T1000 (cell line): ENCODE results near the gene MTUS2.

Source experiments
- DNase-seq: peaks from one replicate; lab custom pipeline; 2025; ENCODE audit warnings: mixed read lengths; lab: John Stamatoyannopoulos, UW

MTUS2 gene

DNA sequence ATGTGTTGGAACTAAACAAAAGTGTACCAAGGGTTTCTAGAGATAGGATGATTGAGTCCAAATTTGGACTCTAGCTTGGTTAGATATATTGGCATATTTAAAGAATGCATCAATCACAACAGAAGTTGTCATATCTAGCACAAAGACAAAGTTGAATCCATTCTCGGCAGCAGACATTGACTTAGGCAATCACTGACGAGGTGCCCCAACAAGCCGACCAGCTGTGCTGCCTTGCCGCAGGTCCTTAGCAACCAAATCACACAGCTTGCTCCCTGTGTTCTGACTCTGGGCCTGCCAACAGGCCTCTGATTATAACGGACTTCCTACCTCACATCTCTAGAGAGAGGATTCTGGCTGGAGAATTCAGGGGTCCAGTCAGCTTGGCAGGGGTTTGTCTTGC, 208.7 kb downstream of the MTUS2 start:
- DNase-seq, result no peak

DNA sequence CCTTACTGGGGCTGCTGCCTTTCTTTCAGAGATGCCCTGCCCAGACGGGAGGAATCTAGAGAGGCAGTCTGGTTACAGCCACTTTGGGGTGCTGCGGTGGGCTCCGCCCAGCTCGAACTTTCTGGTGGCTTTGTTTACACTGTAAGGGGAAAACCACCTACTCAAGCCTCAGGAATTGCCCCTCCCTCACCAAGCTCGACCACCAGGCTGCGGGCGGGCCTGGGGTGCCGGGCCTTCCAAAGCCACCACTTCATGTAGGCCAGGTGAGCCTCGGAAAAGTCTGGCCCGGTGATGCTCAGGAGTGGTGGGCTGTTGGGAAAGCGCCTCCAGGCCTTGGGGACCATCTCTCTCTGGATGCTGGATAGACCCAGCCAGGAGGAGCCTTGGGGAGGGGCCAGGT, 218.6 kb downstream of the MTUS2 start:
- no peak for DNase-seq

DNA sequence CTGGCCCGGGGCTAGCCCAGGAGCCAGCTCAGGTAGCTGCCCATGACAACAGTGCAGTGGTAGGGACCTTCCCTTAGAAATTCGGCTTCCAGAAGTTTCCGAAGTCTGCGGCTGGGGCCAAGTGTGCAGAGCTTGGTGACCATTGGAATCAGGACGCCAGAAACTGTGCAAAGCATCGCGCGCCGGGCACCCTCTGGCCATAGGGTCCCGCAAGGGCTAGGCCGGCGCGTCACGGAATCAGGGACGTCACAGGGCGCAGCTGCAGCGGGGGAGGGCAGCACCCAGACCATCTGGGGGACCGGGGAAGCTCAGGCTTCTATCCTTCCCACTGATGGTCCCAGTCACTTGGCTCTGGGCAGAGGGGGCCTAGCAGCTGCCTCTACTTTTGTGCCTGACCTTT, 219.1 kb downstream of the MTUS2 start:
- DNase-seq, result no peak

- no peak for DNase-seq
Observed at GRCh38 chr13:29046588-29046987, 226.4 kb downstream of the MTUS2 start.

DNA sequence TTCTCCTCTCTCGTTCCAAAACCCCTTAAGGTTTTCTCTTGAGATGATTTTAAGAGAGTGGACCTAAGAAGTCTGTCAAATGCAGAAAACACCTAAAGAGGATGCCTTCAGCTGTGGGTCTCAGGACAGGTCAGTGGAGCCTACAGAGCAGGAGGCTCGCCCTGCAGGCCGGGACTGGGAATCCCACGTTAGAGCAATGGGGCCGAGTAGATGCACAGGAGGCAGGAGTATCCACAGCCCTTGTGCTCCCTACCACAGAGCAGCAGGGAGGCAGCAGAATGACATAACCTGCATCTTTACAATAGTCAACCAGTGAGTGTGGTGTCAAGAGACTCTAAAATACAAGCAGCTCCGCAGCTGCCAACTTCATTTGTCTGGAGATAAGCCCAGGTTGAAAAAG, 229.4 kb downstream of the MTUS2 start:
- DNase-seq, result no peak

DNA sequence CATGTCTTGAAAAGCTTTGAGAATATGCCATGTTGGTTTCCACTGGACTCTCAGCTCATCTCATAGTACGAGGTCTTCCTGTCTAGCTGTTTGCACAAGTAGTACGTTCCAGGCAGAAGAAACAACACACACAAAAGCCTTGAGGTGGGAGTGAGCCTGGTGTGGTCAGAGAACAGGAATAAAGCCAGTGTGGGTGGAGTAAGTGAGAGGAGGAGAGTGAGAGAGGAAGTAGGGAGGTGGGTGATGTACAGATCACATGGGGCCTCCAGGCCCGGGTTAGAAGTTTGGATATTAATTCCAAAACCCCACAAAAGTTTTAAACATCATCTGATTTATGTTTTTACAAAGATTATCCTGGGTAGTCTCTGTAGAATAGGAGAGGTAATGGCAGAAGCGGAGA, 230.6 kb downstream of the MTUS2 start:
- DNase-seq, result no peak

DNA sequence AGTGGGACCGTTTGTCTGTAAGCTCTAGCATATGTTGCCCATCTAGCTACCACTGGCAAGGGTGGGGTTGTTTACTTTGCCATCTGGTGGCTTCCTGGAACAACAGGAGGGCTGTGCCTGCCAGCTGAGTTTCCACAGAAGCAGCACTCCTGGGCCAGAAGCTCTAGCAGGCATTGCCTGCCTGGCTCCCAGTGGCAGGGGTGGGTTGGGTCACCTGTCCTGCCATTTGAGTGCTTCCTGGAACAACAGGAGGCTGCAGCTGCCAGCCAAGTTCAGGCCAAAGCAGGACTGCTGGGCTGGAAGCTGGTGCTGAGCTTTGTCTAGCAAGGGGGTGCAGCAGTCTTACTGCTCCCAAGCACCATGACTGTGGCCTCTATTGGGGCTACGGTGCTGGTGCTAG, 239.7 kb downstream of the MTUS2 start:
- DNase-seq, result no peak

DNA sequence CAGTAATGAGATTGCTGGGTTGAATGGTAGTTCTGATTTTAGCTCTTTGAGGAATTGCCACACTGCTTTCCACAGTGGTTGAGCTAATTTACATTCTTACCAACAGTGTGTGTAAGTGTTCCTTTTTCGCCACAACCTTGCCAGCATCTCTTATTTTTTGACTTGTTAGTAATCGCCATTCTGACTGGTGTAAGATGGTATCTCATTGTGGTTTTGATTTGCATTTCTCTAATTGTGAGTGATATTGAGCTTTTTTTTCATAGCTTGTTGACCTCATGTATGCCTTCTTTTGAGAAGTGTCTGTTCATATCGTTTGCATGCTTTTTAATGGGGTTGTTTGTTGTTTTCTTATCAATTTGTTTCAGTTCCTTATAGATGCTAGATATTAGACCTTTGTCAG, 245.0 kb downstream of the MTUS2 start:
- no peak for DNase-seq

DNA sequence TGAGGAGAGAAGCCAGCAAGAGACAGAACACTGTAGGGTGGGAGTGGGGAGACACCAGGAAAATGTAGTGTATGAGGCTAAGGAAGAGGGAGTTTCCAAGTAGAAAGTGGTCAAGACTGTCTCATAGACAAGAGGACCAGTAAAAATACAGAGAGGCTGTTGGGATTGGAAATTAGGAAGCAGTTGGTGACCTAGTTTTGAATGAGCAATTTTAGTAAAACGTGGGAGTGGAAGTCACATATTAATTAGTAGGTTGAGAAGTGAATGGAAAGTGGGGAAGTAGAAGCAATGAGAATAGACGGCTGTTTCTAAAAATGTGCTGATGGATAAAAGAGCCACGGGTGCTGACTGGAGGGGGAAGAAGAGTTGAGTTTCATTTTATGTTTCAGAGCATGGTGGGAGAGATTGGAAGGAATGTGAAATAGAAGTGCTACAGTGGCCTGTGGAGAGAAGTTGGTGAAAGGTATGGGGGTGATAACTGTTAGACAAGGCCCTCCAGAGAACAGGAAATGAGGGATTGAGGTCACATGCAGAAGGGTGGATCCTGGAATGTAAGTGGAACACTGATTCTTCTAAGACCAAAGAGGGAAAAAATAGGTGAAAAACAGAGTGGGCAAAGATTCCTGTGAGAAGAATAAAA, 247.3 kb downstream of the MTUS2 start:
- DNase-seq, result no peak

DNA sequence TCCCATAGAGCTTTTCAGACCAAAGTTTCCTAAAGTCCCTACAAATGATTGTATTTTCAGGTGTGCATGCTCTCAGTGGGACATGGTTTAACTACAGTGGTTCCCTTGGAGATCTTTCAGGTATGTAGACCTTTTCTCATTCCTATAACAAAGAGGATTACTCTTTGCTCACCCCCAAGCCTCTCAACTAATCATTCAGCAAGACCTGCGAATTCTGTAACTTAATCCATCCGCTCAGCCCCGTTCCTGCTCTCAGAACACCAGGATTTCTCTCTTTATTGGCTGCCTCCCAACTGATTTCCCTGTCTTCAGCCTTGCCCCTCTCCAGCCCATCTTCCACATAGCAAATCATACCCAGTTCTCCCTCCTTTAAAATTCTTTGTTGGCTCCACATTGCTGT, 253.6 kb downstream of the MTUS2 start:
- no peak for DNase-seq

DNA sequence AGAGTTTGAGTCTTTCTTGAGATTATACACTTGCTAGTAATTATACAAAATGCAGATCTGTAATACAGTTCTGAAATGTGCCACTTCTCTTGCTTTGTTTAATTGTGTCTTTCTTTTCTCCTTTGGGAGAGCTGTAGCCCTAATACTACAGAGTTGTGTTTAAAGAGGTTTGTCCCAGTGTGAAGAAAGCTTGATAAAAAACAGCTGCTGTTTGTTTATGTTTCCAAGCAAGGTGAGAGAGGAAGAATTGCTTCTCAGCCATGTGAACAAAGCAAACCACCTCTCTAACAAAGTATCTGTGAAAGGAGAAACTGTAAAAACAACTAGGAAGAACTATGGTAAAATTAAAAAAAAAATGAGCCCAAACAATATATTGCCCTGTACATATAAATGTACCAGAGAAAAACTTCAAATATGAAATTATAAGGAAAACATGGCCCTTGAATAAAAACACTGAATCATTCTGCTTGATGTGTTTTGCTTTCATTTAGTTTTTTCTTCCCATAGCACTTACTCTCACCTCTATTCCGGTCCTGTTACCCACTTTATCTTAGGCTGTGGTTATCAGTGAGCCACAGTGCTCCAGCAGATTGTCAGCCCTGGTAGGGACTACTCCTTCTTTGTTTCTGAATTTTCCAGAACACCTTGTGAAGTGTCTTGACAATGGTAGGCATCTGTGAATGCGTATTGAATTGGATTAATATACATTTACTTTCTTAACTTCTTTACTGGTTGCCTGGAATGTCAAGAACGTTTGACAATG, 257.1 kb downstream of the MTUS2 start:
- no peak for DNase-seq

- DNase-seq, result no peak
Observed at GRCh38 chr13:29081036-29081435, 260.9 kb downstream of the MTUS2 start.

GRCh38 chr13:29081697-29082440, 261.7 kb downstream of the MTUS2 start:
- DNase-seq, result no peak

DNA sequence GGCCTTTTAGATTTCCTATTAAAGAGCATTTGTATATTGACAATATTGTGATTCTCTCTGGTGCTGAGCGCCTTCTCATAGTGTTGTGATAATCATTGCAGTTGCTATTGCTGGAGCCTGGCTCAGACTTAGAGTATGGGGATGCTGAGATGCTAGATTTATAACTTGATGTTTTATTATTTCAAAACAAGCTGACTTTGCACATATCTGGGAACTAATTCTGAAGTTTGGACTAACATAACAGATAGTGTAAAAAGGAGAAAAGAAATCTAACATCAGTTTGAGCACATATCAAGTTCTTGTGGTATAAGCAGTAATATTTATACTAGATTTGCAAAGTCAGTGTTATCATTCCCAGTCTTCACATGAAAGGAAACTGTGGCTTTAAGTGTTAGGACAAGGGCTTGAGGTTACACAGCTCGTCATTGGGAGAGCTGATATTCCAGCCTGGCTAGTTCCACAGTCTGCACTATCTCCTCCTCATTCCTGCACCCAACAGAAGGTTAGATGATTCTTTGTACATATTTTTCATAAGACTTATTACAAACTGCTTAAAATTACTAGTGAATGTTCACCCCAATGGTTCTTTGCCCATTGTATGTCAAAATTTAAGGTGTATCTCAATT, 279.8 kb downstream of the MTUS2 start:
- no peak for DNase-seq

GRCh38 chr13:29100758-29101157, 280.6 kb downstream of the MTUS2 start:
- no peak for DNase-seq

- no peak for DNase-seq
Observed at GRCh38 chr13:29101409-29101808, 281.3 kb downstream of the MTUS2 start.

- DNase-seq, result no peak
Observed at GRCh38 chr13:29101905-29102304, 281.8 kb downstream of the MTUS2 start.

- no peak for DNase-seq
Observed at GRCh38 chr13:29103065-29103800, 283.1 kb downstream of the MTUS2 start.

- DNase-seq, result no peak
Observed at GRCh38 chr13:29104461-29104860, 284.3 kb downstream of the MTUS2 start.

GRCh38 chr13:29105779-29106178, 285.6 kb downstream of the MTUS2 start:
- DNase-seq, result no peak

DNA sequence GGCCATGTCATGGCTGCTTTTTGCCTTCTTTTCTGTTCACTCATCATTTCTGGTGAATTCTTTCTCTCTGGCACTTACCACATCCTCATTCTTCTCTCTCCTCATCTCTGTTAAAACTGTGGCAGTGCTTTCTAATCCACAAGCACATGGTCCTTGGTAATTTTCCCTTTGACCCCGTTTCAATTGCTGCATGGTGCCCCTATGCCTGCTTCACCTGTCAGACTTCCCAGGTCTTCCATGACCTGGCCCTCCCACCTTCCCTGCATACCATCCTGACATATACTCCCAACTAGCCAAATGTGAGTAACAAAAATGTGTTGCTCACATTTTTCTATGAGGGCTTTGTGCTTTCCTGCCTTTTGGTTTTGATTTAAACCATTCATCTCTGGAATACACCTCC, 286.5 kb downstream of the MTUS2 start:
- DNase-seq, result no peak
